ENCODE measurements around the gene ASIP.

ASIP gene

GRCh38 chr20:34310481-34311117 is 69.4 kb downstream of the ASIP start:
- DNase-seq (ENCODE audit: low read depth in 2 of 2, low spot score in 1 of 2), result no peak

GRCh38 chr20:34311118-34312023 is 70.1 kb downstream of the ASIP start:
- no peak for DNase-seq (ENCODE audit: low read depth in 2 of 2, low spot score in 1 of 2)

- no peak for DNase-seq (ENCODE audit: low read depth in 2 of 2, low spot score in 1 of 2)
These were observed 70.8 kb downstream of the ASIP start for GRCh38 chr20:34312024-34312460.

GRCh38 chr20:34312544-34313217 is 71.5 kb downstream of the ASIP start:
- DNase-seq (ENCODE audit: low read depth in 2 of 2, low spot score in 1 of 2), result peak; percentile 63 to 79

GRCh38 chr20:34315236-34315635 is 74.0 kb downstream of the ASIP start:
- DNase-seq (ENCODE audit: low read depth in 2 of 2, low spot score in 1 of 2), result no peak

- no peak for DNase-seq (ENCODE audit: low read depth in 2 of 2, low spot score in 1 of 2)
These were observed 75.1 kb downstream of the ASIP start for GRCh38 chr20:34316196-34316814.
